BLaER1 treated with 17β-estradiol and CSF1 and Interleukin-3, amounts not matched to agents 10 nM and 100 nM (cell line): ENCODE data around the gene NECTIN1.

Experiments
- H3K27ac ChIP-seq, 11 experiments: shearing (Covaris generic); formaldehyde crosslinking; 2 replicates each; pipeline ENCODE4 v1.8.1; 2022
- H3K27me3 ChIP-seq, 11 experiments: shearing (Covaris generic); formaldehyde crosslinking; 2 replicates each; pipeline ENCODE4 v1.8.1; 2022
- H3K36me3 ChIP-seq, 11 experiments: shearing (Covaris generic); formaldehyde crosslinking; 2 replicates each; pipeline ENCODE4 v1.8.1; 2022
- H3K4me1 ChIP-seq, 10 experiments: shearing (Covaris generic); formaldehyde crosslinking; 2 replicates each; pipeline ENCODE4 v1.8.1; 2022
- H3K4me2 ChIP-seq, 11 experiments: shearing (Covaris generic); formaldehyde crosslinking; 2 replicates each; pipeline ENCODE4 v1.8.1; 2022
- H3K4me3 ChIP-seq, 10 experiments: shearing (Covaris generic); formaldehyde crosslinking; 2 replicates each; pipeline ENCODE4 v1.8.1; 2022
- H3K9ac ChIP-seq, 11 experiments: shearing (Covaris generic); formaldehyde crosslinking; 2 replicates each; pipeline ENCODE4 v1.8.1; 2022
- H3K9me3 ChIP-seq, 11 experiments: shearing (Covaris generic); formaldehyde crosslinking; replicated peaks in 1 of 11; 2 replicates each; pipeline ENCODE4 v1.8.1; 2022
- H4K20me1 ChIP-seq, 11 experiments: shearing (Covaris generic); formaldehyde crosslinking; 2 replicates each; pipeline ENCODE4 v1.8.1; 2022
- Cebpa-rat ChIP-seq, 11 experiments: shearing (Covaris generic); IDR thresholded peaks; 2 replicates each; pipeline ENCODE4 v1.8.1; 2022

NECTIN1 gene

GRCh38 chr11:119661226-119661625, 67.8 kb downstream of the NECTIN1 start:
- Histone ChIP-seq H3K36me3 (no peaks in the 10 kb centered on the region; a peak in 1 of 22 replicates), H3K9me3 (no peaks in the 10 kb centered on the region), H3K27me3 (no peaks in the 10 kb centered on the region), H3K4me2 (peak overlapping the region in 6 of 11 experiments; percentile 34 to 74 (median 64); a peak in 11 of 22 replicates), H3K9ac (peak overlapping the region in 1 of 11 experiments; percentile 30; a peak in 2 of 22 replicates), H3K4me1 (peaks cover 0 to 40% (median 27%) of the 10 kb centered on the region in 10 experiments; a peak in 17 of 20 replicates), H4K20me1 (peaks cover 0 to 17% (median 0%) of the 10 kb centered on the region in 11 experiments; a peak in 5 of 22 replicates), H3K27ac (no peak overlapping the region; a peak in 1 of 22 replicates), H3K4me3 (no peak overlapping the region)
- TF ChIP-seq Cebpa-rat (IDR thresholded peaks at IDR 0.05), result no peak

- no peaks in the 10 kb centered on the region for H3K27me3 ChIP-seq
- no peak overlapping the region for H3K4me3 ChIP-seq
- H3K9me3 ChIP-seq, result no peaks in the 10 kb centered on the region
- H3K4me2 ChIP-seq, result peak overlapping the region; percentile 3 to 74 (median 54); a peak in 20 of 22 replicates
- H3K9ac ChIP-seq, result peak overlapping the region in 3 of 11 experiments; percentile 9 to 41 (median 30); a peak in 3 of 22 replicates
- TF ChIP-seq Cebpa-rat (IDR thresholded peaks at IDR 0.05), result no peak
- H3K4me1 ChIP-seq, result peaks cover 0 to 40% (median 27%) of the 10 kb centered on the region in 10 experiments; a peak in 17 of 20 replicates
- peaks cover 0 to 7% (median 0%) of the 10 kb centered on the region in 11 experiments; a peak in 3 of 22 replicates for H4K20me1 ChIP-seq
- H3K27ac ChIP-seq, result peak overlapping the region in 2 of 11 experiments; percentile 10 to 13; a peak in 2 of 22 replicates
- no peaks in the 10 kb centered on the region; a peak in 1 of 22 replicates for H3K36me3 ChIP-seq
Observed at GRCh38 chr11:119659971-119660723, 68.9 kb downstream of the NECTIN1 start.

- H3K27me3 ChIP-seq, result no peaks in the 10 kb centered on the region
- no peak overlapping the region for H3K4me3 ChIP-seq
- H3K4me1 ChIP-seq, result peaks cover 0 to 5% (median 0%) of the 10 kb centered on the region in 10 experiments; a peak in 2 of 20 replicates
- H3K27ac ChIP-seq, result no peak overlapping the region
- no peak overlapping the region for H3K9ac ChIP-seq
- H4K20me1 ChIP-seq, result no peaks in the 10 kb centered on the region; a peak in 1 of 22 replicates
- no peaks in the 10 kb centered on the region for H3K36me3 ChIP-seq
- no peaks in the 10 kb centered on the region for H3K9me3 ChIP-seq
- no peak for TF ChIP-seq Cebpa-rat (IDR thresholded peaks at IDR 0.05)
- no peak overlapping the region for H3K4me2 ChIP-seq
Observed at GRCh38 chr11:119652907-119653659, 75.9 kb downstream of the NECTIN1 start.

- Histone ChIP-seq H3K9ac (no peak overlapping the region), H3K36me3 (no peaks in the 10 kb centered on the region), H3K4me1 (peaks cover 0 to 5% (median 0%) of the 10 kb centered on the region in 10 experiments; a peak in 2 of 20 replicates), H3K4me2 (peak overlapping the region in 1 of 11 experiments; percentile 3; a peak in 1 of 22 replicates), H4K20me1 (no peaks in the 10 kb centered on the region; a peak in 1 of 22 replicates), H3K27ac (no peak overlapping the region), H3K4me3 (no peak overlapping the region), H3K9me3 (no peaks in the 10 kb centered on the region), H3K27me3 (no peaks in the 10 kb centered on the region)
- no peak for TF ChIP-seq Cebpa-rat (IDR thresholded peaks at IDR 0.05)
Observed at GRCh38 chr11:119651802-119652584, 77.0 kb downstream of the NECTIN1 start.

GRCh38 chr11:119650251-119650650, 78.7 kb downstream of the NECTIN1 start:
- H3K4me2 ChIP-seq, result no peak overlapping the region
- no peak for TF ChIP-seq Cebpa-rat (IDR thresholded peaks at IDR 0.05)

GRCh38 chr11:119647254-119647653, 81.7 kb downstream of the NECTIN1 start:
- Histone ChIP-seq H3K4me1 (peaks cover 0 to 5% (median 0%) of the 10 kb centered on the region in 10 experiments; a peak in 2 of 20 replicates), H3K27me3 (no peaks in the 10 kb centered on the region), H3K4me2 (no peak overlapping the region)

More at GRCh38 chr11:119650251-119650650, 78.7 kb downstream of the NECTIN1 start:
- no peak overlapping the region for H3K27ac ChIP-seq
- H3K4me1 ChIP-seq, result peaks cover 0 to 5% (median 0%) of the 10 kb centered on the region in 10 experiments; a peak in 2 of 20 replicates
- H3K27me3 ChIP-seq, result no peaks in the 10 kb centered on the region
- H3K9ac ChIP-seq, result no peak overlapping the region
- no peaks in the 10 kb centered on the region; a peak in 1 of 22 replicates for H4K20me1 ChIP-seq
- H3K36me3 ChIP-seq, result no peaks in the 10 kb centered on the region
- no peaks in the 10 kb centered on the region for H3K9me3 ChIP-seq
- no peak overlapping the region for H3K4me3 ChIP-seq

GRCh38 chr11:119645018-119645417, 84.0 kb downstream of the NECTIN1 start:
- Histone ChIP-seq H3K27ac (no peak overlapping the region), H3K9ac (no peak overlapping the region), H4K20me1 (peaks cover 0 to 5% (median 0%) of the 10 kb centered on the region in 11 experiments; a peak in 2 of 22 replicates), H3K4me1 (no peaks in the 10 kb centered on the region), H3K36me3 (no peaks in the 10 kb centered on the region), H3K9me3 (no peaks in the 10 kb centered on the region), H3K4me2 (no peak overlapping the region), H3K4me3 (no peak overlapping the region), H3K27me3 (no peaks in the 10 kb centered on the region)
- no peak for TF ChIP-seq Cebpa-rat (IDR thresholded peaks at IDR 0.05)

More at GRCh38 chr11:119647254-119647653, 81.7 kb downstream of the NECTIN1 start:
- Histone ChIP-seq H3K9ac (no peak overlapping the region), H3K4me3 (no peak overlapping the region), H3K9me3 (no peaks in the 10 kb centered on the region), H4K20me1 (no peaks in the 10 kb centered on the region; a peak in 1 of 22 replicates), H3K27ac (no peak overlapping the region), H3K36me3 (no peaks in the 10 kb centered on the region)
- TF ChIP-seq Cebpa-rat (IDR thresholded peaks at IDR 0.05), result no peak

- Histone ChIP-seq H3K4me1 (no peaks in the 10 kb centered on the region), H3K27ac (no peak overlapping the region), H3K9ac (no peak overlapping the region), H3K4me2 (no peak overlapping the region), H3K4me3 (no peak overlapping the region), H3K36me3 (no peaks in the 10 kb centered on the region), H3K27me3 (no peaks in the 10 kb centered on the region), H3K9me3 (no peaks in the 10 kb centered on the region), H4K20me1 (peaks cover 0 to 5% (median 0%) of the 10 kb centered on the region in 11 experiments; a peak in 2 of 22 replicates)
- TF ChIP-seq Cebpa-rat (IDR thresholded peaks at IDR 0.05), result no peak
Observed at GRCh38 chr11:119644502-119644901, 84.5 kb downstream of the NECTIN1 start.
